Amniotic epithelial cell (primary cell): ENCODE measurements around the gene ACBD4.

ENCODE experiments used
- DNase-seq: peaks from one replicate; pipeline ENCODE4 v3.0.0-alpha.2; 2010; ENCODE audit warnings: low read depth

The ACBD4 gene

GRCh38 chr17:45136846-45137560, 1.5 kb downstream of the ACBD4 start:
- no peak for DNase-seq

- no peak for DNase-seq
Measured at GRCh38 chr17:45137561-45138305, 2.2 kb downstream of the ACBD4 start.

- DNase-seq: no peak
Measured at GRCh38 chr17:45138911-45139532, 3.5 kb downstream of the ACBD4 start.

GRCh38 chr17:45139533-45139920, 4.0 kb downstream of the ACBD4 start:
- DNase-seq: no peak

GRCh38 chr17:45143094-45143670, 7.7 kb downstream of the ACBD4 start:
- no peak for DNase-seq

GRCh38 chr17:45143767-45144198, 8.3 kb downstream of the ACBD4 start:
- DNase-seq: peak; percentile 86

GRCh38 chr17:45144199-45145034, 8.9 kb downstream of the ACBD4 start:
- DNase-seq: no peak

GRCh38 chr17:45145035-45145389, 9.5 kb downstream of the ACBD4 start:
- no peak for DNase-seq

- DNase-seq: no peak
Measured at GRCh38 chr17:45146166-45146565, 10.7 kb downstream of the ACBD4 start.

GRCh38 chr17:45146592-45146889, 11.1 kb downstream of the ACBD4 start:
- DNase-seq: no peak

GRCh38 chr17:45146890-45147580, 11.5 kb downstream of the ACBD4 start:
- DNase-seq: peak; percentile 95

GRCh38 chr17:45147581-45148182, 12.2 kb downstream of the ACBD4 start:
- DNase-seq: peak; percentile 97

- DNase-seq: peak; percentile 99
Measured at GRCh38 chr17:45148183-45149036, 12.9 kb downstream of the ACBD4 start, which contains the start of gene HEXIM1. TSS of gene HEXIM1 (plus strand) at chr17:45148475. CDS start at chr17:45149191, 716 bp downstream.

- DNase-seq: peak; percentile 71
Measured at GRCh38 chr17:45149037-45149668, 13.7 kb downstream of the ACBD4 start.

GRCh38 chr17:45149669-45150664, 14.5 kb downstream of the ACBD4 start:
- DNase-seq: peak; percentile 69

GRCh38 chr17:45150911-45151809, 15.7 kb downstream of the ACBD4 start:
- DNase-seq: no peak

GRCh38 chr17:45155029-45155428, 19.5 kb downstream of the ACBD4 start:
- DNase-seq: no peak
